H1 (cell line): Measurements from ENCODE around the gene SLC26A6. TPM values are rescaled to one million over a fixed set of nuclear protein-coding genes. Genes with fewer than 3 reads are reported as not detected.

Experiments
- CTCF ChIA-PET: fragments of 300-600 bp; sonication (Branson Sonifier 250); formaldehyde crosslinking; loops from one replicate; lab custom pipeline; 2021; ENCODE audit not compliant: partially characterized antibody; lab: Charles Lee
- POLR2A ChIA-PET: fragments of 300-600 bp; sonication (Branson Sonifier 250); formaldehyde crosslinking; loops from one replicate; lab custom pipeline; 2021; ENCODE audit warnings: inconsistent platforms; ENCODE audit not compliant: partially characterized antibody; lab: Charles Lee
- DNase-seq, 2 experiments: peaks; one replicate each; pipeline versions ENCODE4 v3.0.0 to v3.0.0-alpha.2; 2010 to 2022; ENCODE audit warnings: low spot score in 2 of 2, low read depth in 1 of 2, mixed read lengths in 1 of 2
- FAIRE-seq: peaks from 2 replicates; lab custom pipeline; 2011; peaks lifted over from hg19 to GRCh38; lab: Jason Lieb, UNC
- H2AFZ ChIP-seq: 2 replicates; pipeline ENCODE4 v1.8.1; 2012; ENCODE audit warnings: low read length, inconsistent platforms
- H2AK5ac ChIP-seq: 2 replicates; pipeline ENCODE4 v1.6.1; 2013; ENCODE audit warnings: low read depth, low read length
- H2BK120ac ChIP-seq: replicated peaks from 2 replicates; pipeline ENCODE3; 2013; ENCODE audit warnings: low read depth, low read length, inconsistent platforms
- H2BK12ac ChIP-seq: 2 replicates; pipeline ENCODE4 v1.6.1; 2013; ENCODE audit warnings: low read depth, low read length
- H2BK15ac ChIP-seq: 2 replicates; pipeline ENCODE4 v1.6.1; 2013; ENCODE audit warnings: low read length
- H2BK20ac ChIP-seq: 2 replicates; pipeline ENCODE4 v1.6.1; 2013; ENCODE audit warnings: low read length
- H2BK5ac ChIP-seq: 2 replicates; pipeline ENCODE4 v1.6.1; 2013; ENCODE audit warnings: low read depth, low read length
- H3K14ac ChIP-seq: 2 replicates; pipeline ENCODE4 v1.6.1; 2013; ENCODE audit warnings: inconsistent platforms; ENCODE audit not compliant: insufficient read length
- H3K18ac ChIP-seq: 2 replicates; pipeline ENCODE4 v1.6.1; 2013; ENCODE audit warnings: low read length; ENCODE audit errors: extremely low read depth
- H3K23ac ChIP-seq: 2 replicates; pipeline ENCODE4 v1.6.1; 2013; ENCODE audit warnings: inconsistent platforms; ENCODE audit not compliant: insufficient read length
- H3K23me2 ChIP-seq: 2 replicates; pipeline ENCODE4 v1.6.1; 2013; ENCODE audit warnings: low read depth, low read length
- H3K27ac ChIP-seq: 2 replicates; pipeline ENCODE4 v1.6.1; 2011; ENCODE audit warnings: low read depth, low read length, inconsistent platforms
- H3K27me3 ChIP-seq, 4 experiments: replicated peaks in 1 of 4; 1 replicate in 1 of 4; 2 replicates in 3 of 4; pipeline versions ENCODE4 v1.6.1 to v1.8.1; 2011 to 2013; ENCODE audit warnings: low read length in 3 of 4, mild to moderate bottlenecking in 3 of 4, inconsistent platforms in 2 of 4, mixed read lengths in 2 of 4, moderate library complexity in 1 of 4; ENCODE audit not compliant: control insufficient read depth in 3 of 4, insufficient read depth in 3 of 4; ENCODE audit errors: extremely low read depth in 1 of 4
- H3K36me3 ChIP-seq, 4 experiments: 2 replicates each; pipeline versions ENCODE4 v1.6.1 to v1.8.1; 2011 to 2013; ENCODE audit warnings: mild to moderate bottlenecking in 4 of 4, low read length in 3 of 4, moderate library complexity in 2 of 4, control low read depth in 1 of 4, inconsistent platforms in 1 of 4; ENCODE audit not compliant: insufficient read depth in 4 of 4, control insufficient read depth in 2 of 4
- H3K4ac ChIP-seq: replicated peaks from 2 replicates; pipeline ENCODE3; 2013; ENCODE audit warnings: low read length, low read depth, mixed read lengths, inconsistent platforms; ENCODE audit not compliant: insufficient read length
- H3K4me1 ChIP-seq, 4 experiments: replicated peaks in 1 of 4; 1 replicate in 1 of 4; 2 replicates in 3 of 4; pipeline versions ENCODE4 v1.6.1 to v1.8.1; 2011 to 2013; ENCODE audit warnings: low read length in 3 of 4, inconsistent platforms in 2 of 4, mixed read lengths in 1 of 4; ENCODE audit not compliant: insufficient read depth in 4 of 4, control insufficient read depth in 3 of 4
- H3K4me2 ChIP-seq, 2 experiments: 2 replicates each; pipeline versions ENCODE4 v1.6.1 to v1.8.1; 2011 to 2013; ENCODE audit warnings: low read depth in 2 of 2, low read length in 2 of 2, control low read depth in 1 of 2, inconsistent platforms in 1 of 2, mild to moderate bottlenecking in 1 of 2; ENCODE audit not compliant: insufficient read depth in 1 of 2
- H3K4me3 ChIP-seq, 4 experiments: fragments of 200-600, 300-600 bp in 1 of 4; sonication (generic), shearing (Covaris generic), sonication (Bioruptor Twin) in 1 of 4; 2 replicates each; pipeline versions ENCODE4 v1.5.1 to v1.8.1; 2011 to 2016; ENCODE audit warnings: low read length in 4 of 4, low read depth in 3 of 4, control low read depth in 2 of 4, inconsistent platforms in 2 of 4, mild to moderate bottlenecking in 2 of 4, mixed read lengths in 1 of 4, moderate library complexity in 1 of 4; ENCODE audit not compliant: insufficient read depth in 2 of 4; ENCODE audit errors: extremely low read depth in 1 of 4
- H3K56ac ChIP-seq: replicated peaks from 2 replicates; pipeline ENCODE3; 2013; ENCODE audit warnings: low read depth, mild to moderate bottlenecking, mixed read lengths, low read length, inconsistent platforms; ENCODE audit not compliant: insufficient read length
- H3K79me1 ChIP-seq: 2 replicates; pipeline ENCODE4 v1.6.1; 2013; ENCODE audit warnings: low read depth, low read length, control low read depth
- H3K79me2 ChIP-seq, 2 experiments: 2 replicates each; pipeline versions ENCODE4 v1.6.1 to v1.8.1; 2012 to 2013; ENCODE audit warnings: low read length in 2 of 2, mild to moderate bottlenecking in 2 of 2, inconsistent platforms in 1 of 2; ENCODE audit not compliant: insufficient read depth in 2 of 2, control insufficient read depth in 1 of 2
- H3K9ac ChIP-seq, 4 experiments: replicated peaks in 1 of 4; 1 replicate in 1 of 4; 2 replicates in 3 of 4; pipeline versions ENCODE4 v1.6.1 to v1.8.1; 2011 to 2013; ENCODE audit warnings: low read depth in 3 of 4, low read length in 3 of 4, control low read depth in 2 of 4, mild to moderate bottlenecking in 2 of 4, moderate library complexity in 2 of 4, inconsistent platforms in 1 of 4; ENCODE audit errors: extremely low read depth in 1 of 4
- H3K9me3 ChIP-seq, 2 experiments: 2 replicates each; pipeline versions ENCODE4 v1.6.1 to v1.8.1; 2012 to 2013; ENCODE audit warnings: mild to moderate bottlenecking in 2 of 2, moderate library complexity in 2 of 2, control low read depth in 1 of 2, inconsistent platforms in 1 of 2, low read depth in 1 of 2, low read length in 1 of 2, mixed read lengths in 1 of 2; ENCODE audit not compliant: insufficient read depth in 2 of 2
- H4K20me1 ChIP-seq, 2 experiments: replicated peaks in 1 of 2; 2 replicates each; pipeline versions ENCODE3 to v1.8.1; 2011 to 2013; ENCODE audit warnings: inconsistent platforms in 2 of 2, low read length in 2 of 2, mild to moderate bottlenecking in 1 of 2; ENCODE audit not compliant: insufficient read depth in 2 of 2, control insufficient read depth in 1 of 2
- H4K5ac ChIP-seq: 2 replicates; pipeline ENCODE4 v1.6.1; 2013; ENCODE audit warnings: low read length, low read depth, mixed read lengths, inconsistent platforms; ENCODE audit not compliant: insufficient read length
- H4K8ac ChIP-seq: 2 replicates; pipeline ENCODE4 v1.8.0; 2013; ENCODE audit warnings: mild to moderate bottlenecking, moderate library complexity, low read length, inconsistent platforms; ENCODE audit not compliant: insufficient read depth; ENCODE audit errors: extremely low read depth
- H4K91ac ChIP-seq: replicated peaks from 2 replicates; pipeline ENCODE3; 2013; ENCODE audit warnings: low read length, mixed read lengths, inconsistent platforms; ENCODE audit not compliant: insufficient read length
- WGBS, 2 experiments: shearing (Covaris generic) in 1 of 2; methylation state at CpG; one replicate each; pipeline versions ENCODE4 v1.1.6 to v1.1.7; 2013 to 2015; ENCODE audit warnings: low lambda C conversion rate in 2 of 2, mixed read lengths in 2 of 2, inconsistent platforms in 1 of 2, low coverage in 1 of 2, missing lambda C conversion rate in 1 of 2; ENCODE audit not compliant: insufficient replicate concordance in 2 of 2, insufficient coverage in 1 of 2, insufficient read length in 1 of 2; ENCODE audit errors: extremely low coverage in 1 of 2, missing lambda C conversion rate in 1 of 2; 5-methylcytosine and 5-hydroxymethylcytosine counted together
- polyA plus RNA-seq, 7 experiments: library from polyadenylated mRNA; depleted of rRNA in 3 of 7; stranded (reverse) in 5 of 7; unstranded in 2 of 7; fragments of >200 nt in 5 of 7; fragments of 200-250 nt in 2 of 7; gene quantifications; 1 replicate in 5 of 7; 2 replicates in 1 of 7; 4 replicates in 1 of 7; pipeline versions ENCODE4 v1.2.1 to v1.2.3, GENCODE V29; 2011 to 2013; ENCODE audit warnings: missing spikeins in 2 of 7, mixed read lengths in 2 of 7
- total RNA-seq: library from RNA; stranded (reverse); fragmentation: NEBNext Ultra II Directional; extraction: Animal tissue kit (Norgen Biotek cat#: 25700); gene quantifications from 2 replicates; pipeline ENCODE4 v1.2.1, GENCODE V29; 2021

The SLC26A6 gene
- total and polyA plus RNA-seq, 2 of the 8 experiments (the other 6 are each of a cell fraction or from before 2014, with no cell fraction given), result 50.4 to 58.0 TPM

GRCh38 chr3:48679411-48680391 lies 44.4 kb upstream of the SLC26A6 start:
- Histone ChIP-seq H2AK5ac (no peak overlapping the region), H4K20me1 (peaks cover 0 to 22% of the 10 kb centered on the region in 2 experiments), H3K79me1 (peaks cover 8% of the 10 kb centered on the region), H3K56ac (no peak overlapping the region), H3K4me3 (no peak overlapping the region), H2AFZ (no peak overlapping the region), H4K91ac (no peak overlapping the region), H3K4me2 (no peak overlapping the region), H4K8ac (no peak overlapping the region), H4K5ac (no peak overlapping the region), H3K79me2 (peaks cover 0 to 18% of the 10 kb centered on the region in 2 experiments; a peak in 2 of 4 replicates), H3K27ac (no peak overlapping the region), H3K4me1 (peaks cover 0 to 8% (median 3%) of the 10 kb centered on the region in 4 experiments; a peak in 3 of 7 replicates), H3K9me3 (no peaks in the 10 kb centered on the region), H2BK20ac (no peak overlapping the region), H2BK5ac (no peak overlapping the region), H3K23me2 (no peaks in the 10 kb centered on the region), H2BK15ac (no peak overlapping the region), H3K14ac (no peak overlapping the region), H3K23ac (no peak overlapping the region), H2BK120ac (no peak overlapping the region), H3K4ac (no peak overlapping the region), H3K36me3 (peaks cover 31 to 59% (median 46%) of the 10 kb centered on the region in 4 experiments), H2BK12ac (no peak overlapping the region), H3K9ac (no peak overlapping the region), H3K27me3 (no peaks in the 10 kb centered on the region), H3K18ac (no peak overlapping the region)
- POLR2A ChIA-PET, result interaction anchor here (1.0 to 15.0 kb wide), 3 partner anchors 9 to 81 kb away, joined by 3 to 175 read pairs (median 4); partner anchors contain the start of gene CELSR3
- FAIRE-seq (no peak), DNase-seq (no peak)
- CTCF ChIA-PET, result interaction anchor here (1.1 to 1.7 kb wide), 3 partner anchors 11 to 16 kb away, joined by 4 to 5 read pairs (median 4); no protein-coding TSS in a partner anchor
- WGBS, 2 experiments, result 95% methylated on average over 18 of the region's 20 CpGs; no CpG with 5 or more reads in 1 of the 2 experiments
